ENCODE data around the gene BOC.

BOC gene

DNA sequence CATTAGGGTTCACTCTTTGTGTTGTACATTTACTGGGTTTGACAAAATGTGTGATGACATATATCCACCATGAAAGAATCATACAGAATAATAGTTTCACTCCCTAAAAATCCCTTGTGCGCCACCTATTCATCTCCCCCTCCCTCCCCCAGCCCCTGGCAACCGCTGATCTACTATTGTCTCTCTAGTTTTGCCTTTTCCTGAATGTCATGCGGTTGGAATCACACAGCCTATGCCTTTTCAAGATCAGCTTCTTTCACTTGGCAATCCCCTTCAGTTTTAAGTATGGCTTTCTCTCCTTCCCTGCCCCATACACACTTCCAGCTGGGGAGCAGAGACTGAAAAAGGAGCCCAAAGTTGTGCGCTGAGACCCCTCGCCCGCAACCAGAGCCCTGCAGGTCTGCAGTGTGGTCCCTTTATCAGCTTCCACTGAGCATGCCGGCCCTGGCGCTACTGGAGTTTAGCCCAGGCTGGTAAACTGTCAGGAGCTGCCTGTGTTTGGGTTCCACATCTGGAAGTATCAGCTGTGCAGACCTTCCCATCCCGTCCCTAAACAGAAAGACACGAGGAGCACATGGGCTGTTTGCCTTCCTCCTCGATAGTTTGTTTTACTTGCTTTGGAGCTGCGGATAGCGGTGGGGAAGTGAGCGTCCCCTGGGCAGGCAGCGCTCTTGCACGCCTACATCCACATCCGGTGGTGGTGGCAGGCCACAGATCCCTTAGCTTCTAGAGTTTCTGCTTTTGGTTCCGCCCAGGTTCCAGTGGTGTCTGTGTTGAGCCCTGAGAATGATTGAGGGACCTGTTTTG lies 12.3 kb downstream of the BOC start:
- DNase-seq = no peak

DNA sequence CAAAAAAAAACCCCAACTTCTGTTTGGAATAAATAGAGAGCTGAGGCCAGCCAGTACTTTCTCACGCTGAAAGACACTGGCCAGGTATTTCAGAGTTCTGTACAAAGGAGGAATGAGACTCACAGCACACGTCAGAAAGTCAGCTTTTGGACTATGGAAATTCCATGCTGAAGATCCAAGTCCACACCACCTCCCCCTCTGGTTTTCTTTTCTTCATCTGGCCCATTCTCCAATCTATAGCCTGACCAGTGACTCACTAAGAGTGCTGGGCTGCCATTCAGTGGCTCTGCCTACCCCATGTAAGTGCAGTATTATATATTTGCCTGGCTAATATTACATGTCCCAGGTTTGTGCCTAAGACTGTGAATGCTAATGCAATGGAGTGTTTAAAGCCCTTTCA lies 13.9 kb downstream of the BOC start:
- no peak for DNase-seq

DNA sequence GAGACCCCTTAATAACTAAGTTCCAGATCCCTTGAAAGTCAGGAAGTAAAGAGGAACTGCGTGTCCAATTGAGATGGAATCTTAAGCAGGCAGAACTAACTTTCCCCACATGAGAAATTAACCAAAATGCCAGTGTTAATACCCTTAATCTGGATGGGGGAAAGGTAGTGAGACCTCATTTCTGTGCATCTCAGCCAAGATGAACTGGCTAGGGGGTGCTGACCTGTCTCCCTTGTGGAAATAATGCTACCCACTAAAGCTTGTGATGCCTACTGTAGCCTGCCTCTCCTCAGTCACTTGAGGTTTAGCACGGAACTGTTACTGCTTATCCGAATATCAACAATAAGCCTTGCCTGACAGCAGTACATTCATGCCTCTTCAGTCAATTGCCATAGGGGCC lies 15.1 kb downstream of the BOC start:
- no peak for DNase-seq

DNA sequence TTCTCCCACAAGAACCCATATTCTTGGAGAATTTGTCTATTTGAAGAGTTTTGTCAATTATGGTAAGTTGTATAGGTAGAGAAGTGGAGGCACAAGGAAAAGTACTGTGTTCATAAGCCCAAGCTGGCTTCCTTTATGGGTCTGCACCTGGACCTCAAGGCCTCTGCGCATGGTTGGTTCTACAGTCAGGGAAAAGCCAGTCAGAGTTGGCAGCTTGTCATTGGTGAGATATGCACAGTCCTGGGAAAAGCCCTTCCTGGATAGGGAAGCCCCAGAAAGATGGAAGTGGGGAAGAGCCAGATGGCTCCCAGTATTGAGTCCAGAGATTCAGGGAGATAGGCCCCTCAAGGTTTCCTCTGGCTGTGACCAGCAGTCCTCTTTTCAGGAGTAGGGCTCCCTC lies 15.8 kb downstream of the BOC start:
- DNase-seq = no peak

DNA sequence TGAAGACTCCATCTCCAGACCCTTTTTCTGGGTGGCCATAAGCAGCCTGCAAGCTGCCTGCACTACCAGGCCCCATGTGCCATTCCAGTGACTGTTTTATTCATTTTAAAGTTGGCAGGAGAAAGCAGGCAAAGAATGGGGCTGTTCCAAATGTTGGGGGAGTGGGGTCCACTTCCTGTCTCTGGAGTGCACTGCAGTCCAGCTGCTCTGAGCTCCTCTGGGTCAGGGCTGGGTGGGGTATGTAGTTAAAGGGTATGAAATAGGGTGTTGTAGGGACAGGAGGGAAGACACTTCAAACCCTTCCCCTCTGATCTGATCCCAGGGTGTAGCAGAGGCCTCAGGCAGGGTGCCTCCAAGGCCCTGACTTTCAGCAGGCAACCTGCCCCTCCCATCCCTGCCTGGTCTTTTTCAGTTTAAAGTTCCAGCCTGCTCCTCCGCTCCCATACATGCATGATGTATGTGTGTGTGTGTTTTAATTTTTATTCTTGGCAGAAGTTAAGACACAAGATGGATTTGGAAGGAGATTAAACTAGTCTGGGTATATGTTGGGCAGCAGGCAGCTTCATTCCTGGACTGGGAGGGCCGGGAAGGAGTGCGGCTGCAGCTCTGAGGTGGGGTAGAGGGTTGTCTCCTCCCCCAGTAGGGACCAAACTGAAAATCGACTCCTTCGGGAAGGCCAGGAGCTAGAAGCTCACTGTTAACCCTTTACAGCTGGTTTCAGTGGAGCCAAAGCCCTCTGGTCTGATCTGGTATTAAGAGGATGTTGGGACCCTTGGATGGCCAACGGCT lies 17.3 kb downstream of the BOC start:
- no peak for DNase-seq

DNA sequence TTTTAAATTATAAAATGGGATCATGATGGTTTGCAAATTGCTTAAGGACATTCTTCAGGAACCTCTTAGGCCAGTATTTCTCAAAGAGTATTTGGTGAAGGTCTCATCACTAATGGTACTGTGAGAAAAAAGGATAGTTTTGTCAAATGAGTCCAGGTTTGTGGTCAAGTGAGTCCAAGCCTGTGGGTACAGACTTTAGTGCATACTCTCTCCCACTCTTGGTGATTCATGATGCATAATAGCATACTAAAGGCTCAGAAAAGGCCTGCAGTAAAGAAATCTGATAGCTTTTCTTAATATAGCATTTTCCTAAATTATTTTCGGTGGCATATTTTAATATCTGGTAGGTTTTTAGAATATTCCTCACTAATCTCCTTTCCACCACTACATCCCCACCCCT lies 20.0 kb downstream of the BOC start:
- DNase-seq = no peak

DNA sequence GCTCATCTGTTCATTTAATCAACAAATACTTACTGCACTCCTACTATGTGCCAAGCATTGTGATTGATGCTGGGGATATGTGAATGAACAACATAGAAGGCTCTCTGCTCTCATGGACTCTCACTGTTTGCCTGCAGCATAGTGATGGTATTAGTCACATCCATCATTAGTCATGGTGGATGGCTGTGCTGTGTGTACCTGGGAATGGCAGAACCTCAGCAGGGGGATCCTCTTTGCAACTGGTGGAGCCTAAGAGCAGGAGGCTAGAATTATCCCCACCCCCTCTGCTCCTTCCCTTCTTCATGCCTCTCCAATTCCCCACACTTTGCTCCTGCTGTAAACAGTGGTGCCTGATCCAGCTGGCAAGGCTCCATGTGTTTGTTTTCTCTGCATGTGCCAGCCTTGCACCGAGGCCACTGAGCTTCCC lies 20.5 kb downstream of the BOC start:
- no peak for DNase-seq

DNA sequence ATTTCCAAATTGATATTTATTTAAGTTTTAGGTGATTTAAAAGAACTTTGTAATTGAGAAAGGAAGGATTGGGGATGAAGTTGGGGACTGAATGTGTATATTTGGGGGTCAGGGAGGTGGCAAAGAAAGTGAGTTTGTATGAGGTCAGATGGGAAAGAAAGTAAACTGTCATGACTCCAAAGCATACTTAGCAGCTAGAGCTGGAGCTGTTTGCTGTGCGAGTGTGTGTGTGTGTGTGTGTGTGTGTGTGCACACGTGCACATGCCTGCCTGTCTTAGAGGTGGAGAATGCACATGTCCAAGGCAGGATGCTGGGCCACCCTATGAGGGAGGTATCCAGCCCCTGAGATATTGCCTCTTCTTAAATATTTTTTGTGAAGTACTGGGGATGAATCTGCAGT lies 21.0 kb downstream of the BOC start:
- no peak for DNase-seq

DNA sequence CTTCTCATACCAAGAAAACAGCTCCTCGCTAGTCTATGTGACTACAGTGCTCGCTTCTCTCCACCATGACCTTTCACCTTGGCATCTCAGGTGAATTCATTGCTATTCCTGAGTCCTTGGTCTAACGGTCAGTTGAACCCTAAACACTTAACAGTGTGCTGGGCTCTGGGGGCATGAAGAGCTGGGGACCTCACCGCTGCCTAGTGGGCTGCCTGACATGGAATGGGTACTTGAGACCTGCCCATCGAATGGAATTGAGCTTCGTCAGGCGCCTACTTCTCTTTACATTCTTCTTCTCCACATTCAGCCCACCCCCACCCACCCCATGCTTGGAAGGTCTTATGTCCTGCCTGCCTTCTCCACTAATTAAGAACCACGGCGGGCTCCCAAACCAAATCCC lies 22.1 kb downstream of the BOC start:
- no peak for DNase-seq

DNA sequence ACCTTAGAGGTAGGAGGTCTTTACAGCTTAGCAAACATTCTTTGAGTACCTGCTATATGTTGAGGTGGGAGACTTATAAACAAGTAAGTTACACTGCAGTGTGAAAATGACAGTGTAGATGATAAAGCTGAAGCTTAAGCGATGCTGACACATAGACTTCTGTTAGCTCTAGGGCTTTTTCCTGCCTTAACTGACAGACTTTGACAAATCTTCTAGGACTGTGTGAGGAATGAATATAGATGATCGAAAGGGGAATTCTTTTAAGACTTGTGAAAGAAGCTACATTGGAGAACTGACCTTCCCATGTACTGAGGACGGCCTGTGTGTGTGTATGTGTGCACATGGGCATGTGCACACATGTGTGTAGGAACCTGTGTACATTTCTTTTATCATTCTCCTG lies 22.7 kb downstream of the BOC start:
- no peak for DNase-seq

DNA sequence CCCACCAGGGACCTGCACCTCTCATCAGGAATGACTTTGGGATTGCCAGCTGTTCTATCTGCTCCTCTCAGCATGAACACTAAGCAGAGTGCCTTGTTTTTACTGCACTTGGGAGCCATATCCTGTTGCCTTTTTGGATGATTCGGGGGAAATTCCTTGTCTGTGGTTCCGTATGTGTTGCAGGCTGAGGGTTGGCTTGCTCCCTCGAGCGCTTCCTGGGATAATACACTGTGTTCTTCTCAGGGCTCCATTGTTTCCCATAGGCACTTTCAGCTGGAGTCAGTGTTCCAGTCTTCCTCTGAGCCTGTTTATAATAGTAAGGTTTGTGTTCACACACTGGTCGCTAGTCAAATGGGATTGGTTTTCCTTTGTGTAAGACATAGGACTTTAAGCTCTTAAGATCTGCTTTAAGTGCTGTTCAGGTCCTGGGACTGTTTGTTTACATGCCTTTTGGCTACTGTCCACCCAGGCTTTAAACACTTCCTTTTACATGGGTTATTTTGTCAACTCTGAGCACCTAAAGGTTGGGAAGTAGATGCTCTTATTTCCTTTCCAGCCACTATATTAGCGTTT lies 23.4 kb downstream of the BOC start:
- DNase-seq = no peak

DNA sequence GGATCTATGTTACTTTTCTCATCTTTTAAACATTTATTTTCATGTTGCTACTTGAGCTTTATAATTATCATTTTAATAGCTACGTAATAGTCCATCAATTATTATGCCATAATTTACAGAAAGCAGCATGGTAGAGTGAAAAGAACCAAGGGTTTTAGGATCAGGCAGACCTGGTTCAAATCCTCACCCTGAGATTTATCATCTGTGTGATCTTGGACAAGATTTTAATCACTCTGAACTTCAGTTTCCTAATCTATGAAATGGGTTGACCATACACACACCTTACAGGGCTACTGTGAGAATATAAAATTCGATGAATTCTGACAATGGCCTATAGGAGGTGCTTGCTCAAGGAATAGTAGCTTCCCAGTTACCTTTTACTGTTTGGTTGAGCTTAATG lies 27.1 kb downstream of the BOC start:
- DNase-seq = no peak

DNA sequence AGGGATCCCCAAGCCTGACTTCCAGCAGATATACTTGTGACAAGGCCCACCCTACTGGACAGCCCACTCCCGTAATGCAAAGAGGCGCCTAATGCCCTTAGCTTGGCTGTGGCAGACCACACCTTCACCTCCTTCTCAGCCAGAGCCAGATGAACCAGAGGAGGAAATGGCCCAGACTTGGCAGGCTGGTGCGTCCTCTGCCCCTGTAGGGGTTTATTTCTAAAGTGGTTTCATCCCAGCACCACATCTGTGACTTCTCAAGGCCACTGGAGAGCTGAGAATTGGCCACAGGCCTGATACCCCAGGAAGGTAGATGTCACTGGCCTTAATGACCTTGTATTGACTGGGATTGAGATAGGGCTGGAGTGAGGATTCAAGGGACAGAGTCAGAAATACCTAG lies 29.5 kb downstream of the BOC start:
- DNase-seq = no peak

DNA sequence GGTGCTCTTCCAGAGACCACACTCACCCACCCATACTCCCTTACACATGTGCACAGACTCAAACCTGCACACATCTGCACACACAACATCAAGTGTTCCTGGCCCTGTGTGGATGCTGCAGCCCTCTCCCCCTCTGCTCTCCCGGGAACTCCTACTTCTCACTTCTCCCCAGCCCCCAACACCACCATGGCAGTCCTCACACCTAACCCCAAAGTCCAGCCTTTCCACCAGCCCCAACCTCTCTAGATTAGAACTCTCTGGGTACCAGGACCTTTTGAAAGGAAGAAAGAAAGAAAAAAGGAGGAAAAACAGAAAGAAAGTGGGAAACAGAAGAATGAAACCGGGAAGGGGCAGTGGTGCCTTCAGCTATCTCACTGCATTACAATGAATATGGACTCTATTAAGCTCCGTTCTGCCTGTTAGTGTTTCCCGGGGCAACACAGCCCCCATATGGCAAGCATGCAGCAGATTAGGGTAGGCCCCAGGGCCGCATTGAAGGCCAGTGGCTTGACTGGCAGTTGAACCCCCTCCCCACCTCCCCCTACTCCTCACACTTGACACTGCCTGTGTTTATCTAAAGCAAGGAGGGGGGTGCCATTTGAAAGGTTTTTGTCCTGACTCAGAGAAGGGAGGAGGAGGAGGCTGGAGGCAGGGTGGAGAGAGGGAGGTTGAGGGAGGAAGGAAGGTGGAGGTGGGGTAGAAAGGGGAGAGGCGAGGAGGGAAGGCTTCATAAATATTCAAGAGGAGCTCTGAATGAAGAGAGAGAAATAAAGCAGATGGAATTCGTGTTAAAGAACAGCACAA lies 30.1 kb downstream of the BOC start:
- DNase-seq = no peak

DNA sequence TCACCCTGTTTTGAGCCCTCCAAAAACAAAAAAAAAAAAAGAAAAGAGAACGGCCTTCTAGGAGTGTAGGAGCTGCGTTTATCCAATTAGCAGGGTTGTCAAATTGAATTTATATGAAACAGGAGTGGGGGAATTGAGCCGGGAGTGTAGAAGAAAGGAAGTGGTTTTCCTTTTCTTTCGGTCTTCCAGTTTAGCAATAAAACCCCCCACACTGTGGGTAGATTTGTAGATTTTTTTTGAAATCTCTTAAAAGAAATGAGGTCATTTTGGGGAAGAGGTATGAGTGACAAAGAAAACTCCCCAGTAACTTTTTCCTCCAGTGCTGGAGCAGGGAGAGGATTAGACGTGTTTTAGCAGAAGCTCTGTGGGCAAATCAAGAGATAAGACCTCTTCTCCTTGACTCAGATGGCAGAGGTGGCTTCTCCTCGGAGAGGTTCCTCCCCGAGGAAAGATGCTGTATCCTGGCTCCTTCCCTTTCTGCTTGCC lies 30.8 kb downstream of the BOC start:
- DNase-seq = no peak

DNA sequence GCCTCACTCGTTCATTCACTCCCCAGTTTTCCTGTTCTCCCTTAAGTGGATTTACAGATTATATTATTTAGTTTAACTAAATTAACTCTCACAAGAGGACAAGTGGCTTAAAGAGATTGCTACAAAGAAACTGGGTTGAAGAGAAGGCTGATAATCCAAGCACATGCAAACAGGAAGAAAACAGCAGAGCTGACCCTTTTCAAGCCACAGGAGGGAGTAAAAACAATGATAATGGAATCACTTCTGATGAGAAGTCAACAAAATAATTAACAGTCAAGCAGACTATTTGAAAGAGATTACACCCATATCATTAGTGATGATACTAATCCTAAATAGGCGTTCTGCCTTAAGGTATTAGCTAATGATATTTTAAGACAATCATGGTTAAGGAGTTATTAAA lies 31.7 kb downstream of the BOC start:
- DNase-seq = no peak

DNA sequence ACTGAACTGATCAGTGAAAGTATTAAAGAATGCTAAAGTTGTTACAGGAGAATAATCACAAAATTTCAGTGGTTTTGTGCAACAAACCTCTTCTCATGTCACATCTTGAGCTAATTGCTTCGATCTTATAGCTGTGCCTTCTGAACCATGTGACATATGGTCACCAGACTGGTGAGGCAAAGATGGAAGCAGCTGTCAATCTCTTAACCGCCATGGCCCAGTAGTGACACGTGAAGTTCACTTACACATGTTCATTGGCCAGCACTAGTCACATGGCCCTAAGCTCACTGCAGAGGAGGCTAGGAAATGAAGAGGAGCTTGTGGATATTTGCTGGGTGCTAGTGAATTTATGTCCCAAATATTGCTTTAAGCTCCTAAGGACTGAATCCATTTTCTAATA lies 32.5 kb downstream of the BOC start:
- DNase-seq = no peak

DNA sequence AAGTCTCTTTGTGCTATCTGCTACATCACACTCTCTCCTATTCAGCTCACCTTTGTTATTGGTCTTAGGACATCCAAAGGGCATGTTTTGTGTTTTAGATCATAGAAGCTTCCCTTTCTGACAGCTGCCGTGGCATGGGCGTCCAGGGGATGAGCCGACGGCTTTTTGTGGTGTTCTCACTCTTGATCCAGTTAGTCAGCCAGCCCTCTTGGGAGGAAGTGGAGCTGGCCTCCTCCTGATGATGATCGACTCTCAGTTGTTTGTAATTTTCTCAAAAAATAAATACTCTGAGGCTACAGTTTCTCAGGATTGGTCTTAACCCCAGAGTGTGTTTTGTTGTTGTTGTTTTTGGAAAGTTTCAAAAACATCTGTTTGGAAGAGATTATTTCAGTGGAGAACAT lies 34.4 kb downstream of the BOC start:
- DNase-seq = no peak

DNA sequence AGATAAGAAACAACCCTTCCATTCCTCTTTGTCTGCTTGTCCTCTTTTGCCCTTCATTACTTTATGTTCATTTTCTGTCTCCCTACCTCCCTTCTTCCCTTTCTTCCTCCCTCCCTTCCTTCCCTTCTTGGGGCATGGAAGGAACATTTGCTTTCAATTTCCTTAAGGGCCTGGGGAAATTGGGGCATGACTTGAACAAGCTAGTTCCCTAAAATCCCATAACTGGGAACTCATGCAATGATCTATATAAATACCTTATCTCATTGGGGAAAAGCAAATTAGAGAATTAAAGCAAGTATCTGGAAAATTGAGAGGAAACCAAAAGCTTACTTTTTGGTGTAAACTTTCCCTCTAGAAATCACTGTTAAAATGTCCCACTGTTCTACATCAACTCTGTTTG lies 35.7 kb downstream of the BOC start:
- no peak for DNase-seq

DNA sequence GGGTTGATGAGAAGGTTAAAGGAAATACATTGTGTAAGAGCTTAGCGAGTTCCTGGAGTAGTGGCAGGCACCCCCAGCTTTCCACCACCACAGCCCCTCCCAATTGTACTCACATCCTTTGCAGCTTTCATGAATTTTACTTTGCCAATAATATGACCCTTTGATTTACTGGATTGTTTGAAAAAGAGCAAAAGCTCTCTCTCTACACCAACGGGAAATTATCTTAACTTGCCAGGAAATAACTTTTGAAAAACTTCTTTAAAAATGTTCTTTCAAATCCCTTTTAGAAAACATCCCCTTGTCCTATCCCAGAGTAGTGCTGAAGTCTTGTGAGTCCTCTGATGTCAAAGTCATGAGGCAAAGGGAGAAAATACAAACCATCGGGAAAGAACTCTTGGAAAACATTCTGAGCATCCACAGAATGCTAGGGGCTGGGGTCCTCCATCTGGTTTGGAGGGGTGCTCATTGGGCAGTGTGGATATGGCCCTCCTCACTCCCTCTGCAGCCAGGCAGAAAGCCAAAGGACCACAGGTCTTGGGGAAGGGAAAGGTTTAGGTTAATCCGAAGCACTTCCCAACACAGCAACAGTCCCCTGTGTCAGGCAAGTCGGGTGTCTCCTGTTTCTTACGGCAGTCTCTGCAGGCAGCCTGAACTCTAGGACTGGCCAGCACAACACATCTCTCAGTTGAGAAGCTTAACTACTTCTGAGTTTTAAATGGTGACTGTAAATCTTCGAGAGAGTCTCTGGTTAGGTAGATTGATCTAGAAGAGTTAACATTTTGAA lies 36.5 kb downstream of the BOC start:
- DNase-seq = no peak

DNA sequence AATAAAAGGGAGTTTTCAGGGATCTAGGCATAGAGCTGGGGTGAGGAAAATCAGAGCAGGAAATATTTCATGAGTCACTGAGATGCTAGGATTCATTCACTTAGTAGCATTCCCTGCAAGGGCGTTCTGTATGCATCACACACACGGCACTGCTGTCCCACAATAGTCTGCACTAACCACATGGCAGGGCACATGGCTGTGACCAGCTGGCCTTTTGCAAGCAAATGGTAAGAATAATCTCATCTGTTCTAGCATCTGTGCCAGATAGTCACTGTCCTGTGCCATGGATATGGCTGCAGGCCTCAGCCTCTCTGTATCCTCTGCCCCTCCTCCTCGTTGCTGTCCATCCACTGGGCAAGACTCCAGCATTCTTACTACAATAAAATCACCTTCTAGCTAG lies 37.8 kb downstream of the BOC start:
- DNase-seq = no peak

DNA sequence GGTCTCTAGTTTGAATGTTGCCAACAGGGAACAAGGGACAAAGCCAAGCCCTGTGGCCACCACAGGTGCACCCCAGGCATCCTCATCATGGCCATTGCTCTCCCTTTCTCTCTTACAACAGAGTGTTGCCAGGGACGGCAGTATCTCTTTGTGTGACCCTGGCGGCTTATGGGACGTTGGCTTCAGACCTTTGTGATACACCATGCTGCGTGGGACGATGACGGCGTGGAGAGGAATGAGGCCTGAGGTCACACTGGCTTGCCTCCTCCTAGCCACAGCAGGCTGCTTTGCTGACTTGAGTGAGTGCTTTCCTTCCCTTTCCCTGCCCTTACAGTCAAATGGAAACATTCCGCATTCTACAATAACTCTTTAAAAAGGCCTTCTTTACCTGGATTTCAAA lies 38.2 kb downstream of the BOC start:
- no peak for DNase-seq

Data from activated T-cell treated with anti-CD3 and anti-CD28 coated beads for 4 hours (primary cell).